ENCODE measurements around the gene IL33. TPM values are rescaled to one million over a fixed set of nuclear protein-coding genes. Genes with fewer than 3 reads are reported as not detected.

IL33 gene
- total and polyA plus RNA-seq, 2 experiments from 2014 or later = not detected

DNA sequence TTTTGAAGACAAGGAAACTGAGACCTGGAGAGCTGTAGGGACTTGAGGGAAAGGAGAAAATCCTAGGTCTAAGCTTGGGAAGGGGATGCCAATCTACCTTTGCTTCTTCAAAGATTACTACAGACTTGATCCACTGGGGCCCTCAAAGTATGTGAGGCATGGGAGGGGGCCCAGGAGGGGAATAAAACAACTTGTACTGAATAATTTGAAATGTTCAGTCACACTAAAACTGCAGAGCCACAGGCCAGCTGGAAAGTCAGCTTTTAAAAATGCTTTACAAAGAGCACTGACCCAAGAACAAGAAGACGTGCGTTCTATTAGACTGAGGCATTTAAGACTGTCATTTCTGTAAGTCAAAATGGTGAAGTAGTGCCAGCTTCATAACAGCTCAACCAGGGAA lies 13.6 kb downstream of the IL33 start:
- Histone ChIP-seq H3K4me2 (no peak overlapping the region), H3K36me3 (ENCODE audit: insufficient read depth) (no peaks in the 10 kb centered on the region), H3K9me2 (ENCODE audit: insufficient read depth) (no peaks in the 10 kb centered on the region), H3K27ac (ENCODE audit: low read depth) (no peak overlapping the region), H3K27me3 (ENCODE audit: insufficient read depth) (no peaks in the 10 kb centered on the region), H2AFZ (no peak overlapping the region), H3F3A (replicated peaks; ENCODE audit: low read depth) (no peaks in the 10 kb centered on the region), H3K79me2 (replicated peaks; ENCODE audit: insufficient read depth) (no peaks in the 10 kb centered on the region), H3K4me3 (no peak overlapping the region), H3K4me1 (ENCODE audit: insufficient read depth) (peaks cover 16% of the 10 kb centered on the region), H4K20me1 (replicated peaks; ENCODE audit: insufficient read depth) (no peaks in the 10 kb centered on the region)
- Mint-ChIP-seq H3K27ac (no peak overlapping the region), H3K4me3 (no peak overlapping the region), H3K9me3 (no peaks in the 10 kb centered on the region), H3K4me1 (peaks cover 13% of the 10 kb centered on the region), H3K36me3 (ENCODE audit: low read depth) (no peaks in the 10 kb centered on the region), H3K27me3 (ENCODE audit: insufficient read depth, low read depth, poor library complexity) (no peaks in the 10 kb centered on the region)
- DNase-seq (ENCODE audit: low spot score) (no peak), ATAC-seq (no peak)
- no peak for TF ChIP-seq POLR2AphosphoS5 (IDR thresholded peaks at IDR 0.05; ENCODE audit: low read depth)
- TF ChIP-seq EZH2 (IDR thresholded peaks at IDR 0.05; ENCODE audit: low read depth, unreplicated experiment) = no peak
- TF ChIP-seq ZNF114 (CRISPR knock-in tag; IDR thresholded peaks at IDR 0.05) = no peak
- no peak for TF ChIP-seq CREB1 (CRISPR knock-in tag; IDR thresholded peaks at IDR 0.05; ENCODE audit: low read depth)

DNA sequence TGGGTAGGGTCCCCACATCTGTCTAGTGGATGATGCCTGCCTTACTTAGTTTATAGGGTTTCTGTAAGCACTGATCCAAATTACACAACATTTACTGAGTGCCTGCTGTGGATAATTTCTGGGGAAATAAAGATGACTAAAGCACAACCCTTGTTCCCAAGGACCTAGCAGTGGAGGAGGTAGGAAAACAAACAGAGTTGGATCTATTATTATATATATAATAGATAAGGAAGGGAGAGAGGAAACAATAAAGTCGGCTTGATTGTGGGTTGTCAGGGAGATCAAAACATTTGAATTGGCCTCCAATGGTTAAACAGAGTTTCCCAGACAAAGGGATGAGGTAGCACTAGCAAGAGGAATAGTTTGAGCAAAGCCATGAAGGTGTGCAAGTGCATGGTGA lies 14.0 kb downstream of the IL33 start:
- no peak overlapping the region for H3K27ac Mint-ChIP-seq
- Histone ChIP-seq H3K4me3 (no peak overlapping the region), H3K9me2 (ENCODE audit: insufficient read depth) (no peaks in the 10 kb centered on the region), H3K36me3 (ENCODE audit: insufficient read depth) (no peaks in the 10 kb centered on the region), H3K27me3 (ENCODE audit: insufficient read depth) (no peaks in the 10 kb centered on the region), H3F3A (replicated peaks; ENCODE audit: low read depth) (no peaks in the 10 kb centered on the region), H3K4me1 (ENCODE audit: insufficient read depth) (peaks cover 16% of the 10 kb centered on the region), H2AFZ (no peak overlapping the region), H3K4me2 (no peak overlapping the region), H3K79me2 (replicated peaks; ENCODE audit: insufficient read depth) (no peaks in the 10 kb centered on the region), H4K20me1 (replicated peaks; ENCODE audit: insufficient read depth) (no peaks in the 10 kb centered on the region), H3K27ac (ENCODE audit: low read depth) (no peak overlapping the region)
- no peak overlapping the region for H3K4me3 Mint-ChIP-seq
- no peak for DNase-seq (ENCODE audit: low spot score)
- peaks cover 13% of the 10 kb centered on the region for H3K4me1 Mint-ChIP-seq
- H3K27me3 Mint-ChIP-seq (ENCODE audit: insufficient read depth, low read depth, poor library complexity) = no peaks in the 10 kb centered on the region
- H3K36me3 Mint-ChIP-seq (ENCODE audit: low read depth) = no peaks in the 10 kb centered on the region
- no peaks in the 10 kb centered on the region for H3K9me3 Mint-ChIP-seq
- ATAC-seq = no peak
- TF ChIP-seq JUNB (IDR thresholded peaks at IDR 0.05; ENCODE audit: unreplicated experiment) = no peak
- no peak for TF ChIP-seq ZNF462 (CRISPR knock-in tag; IDR thresholded peaks at IDR 0.05)
- TF ChIP-seq CTCF (conservative IDR thresholded peaks at IDR 0.05; ENCODE audit: low read depth in 2 of 2) = no peak
- TF ChIP-seq EZH2phosphoT487 (IDR thresholded peaks at IDR 0.05; ENCODE audit: unreplicated experiment) = no peak
- TF ChIP-seq ZNF114 (CRISPR knock-in tag; IDR thresholded peaks at IDR 0.05) = no peak
- no peak for TF ChIP-seq NANOG (IDR thresholded peaks at IDR 0.05; ENCODE audit: borderline replicate concordance)
- no peak for TF ChIP-seq EZH2 (IDR thresholded peaks at IDR 0.05; ENCODE audit: low read depth, unreplicated experiment)
- TF ChIP-seq, protein P1, sequence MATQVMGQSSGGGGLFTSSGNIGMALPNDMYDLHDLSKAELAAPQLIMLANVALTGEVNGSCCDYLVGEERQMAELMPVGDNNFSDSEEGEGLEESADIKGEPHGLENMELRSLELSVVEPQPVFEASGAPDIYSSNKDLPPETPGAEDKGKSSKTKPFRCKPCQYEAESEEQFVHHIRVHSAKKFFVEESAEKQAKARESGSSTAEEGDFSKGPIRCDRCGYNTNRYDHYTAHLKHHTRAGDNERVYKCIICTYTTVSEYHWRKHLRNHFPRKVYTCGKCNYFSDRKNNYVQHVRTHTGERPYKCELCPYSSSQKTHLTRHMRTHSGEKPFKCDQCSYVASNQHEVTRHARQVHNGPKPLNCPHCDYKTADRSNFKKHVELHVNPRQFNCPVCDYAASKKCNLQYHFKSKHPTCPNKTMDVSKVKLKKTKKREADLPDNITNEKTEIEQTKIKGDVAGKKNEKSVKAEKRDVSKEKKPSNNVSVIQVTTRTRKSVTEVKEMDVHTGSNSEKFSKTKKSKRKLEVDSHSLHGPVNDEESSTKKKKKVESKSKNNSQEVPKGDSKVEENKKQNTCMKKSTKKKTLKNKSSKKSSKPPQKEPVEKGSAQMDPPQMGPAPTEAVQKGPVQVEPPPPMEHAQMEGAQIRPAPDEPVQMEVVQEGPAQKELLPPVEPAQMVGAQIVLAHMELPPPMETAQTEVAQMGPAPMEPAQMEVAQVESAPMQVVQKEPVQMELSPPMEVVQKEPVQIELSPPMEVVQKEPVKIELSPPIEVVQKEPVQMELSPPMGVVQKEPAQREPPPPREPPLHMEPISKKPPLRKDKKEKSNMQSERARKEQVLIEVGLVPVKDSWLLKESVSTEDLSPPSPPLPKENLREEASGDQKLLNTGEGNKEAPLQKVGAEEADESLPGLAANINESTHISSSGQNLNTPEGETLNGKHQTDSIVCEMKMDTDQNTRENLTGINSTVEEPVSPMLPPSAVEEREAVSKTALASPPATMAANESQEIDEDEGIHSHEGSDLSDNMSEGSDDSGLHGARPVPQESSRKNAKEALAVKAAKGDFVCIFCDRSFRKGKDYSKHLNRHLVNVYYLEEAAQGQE (IDR thresholded peaks at IDR 0.05; ENCODE audit: unreplicated experiment) = no peak

All from GM23338 (cell line).